ENCODE measurements around the gene SLC2A4RG. TPM values are rescaled to one million over a fixed set of nuclear protein-coding genes. Genes with fewer than 3 reads are reported as not detected.

Gene SLC2A4RG
- total and polyA plus RNA-seq, 8 donors = 25.8 to 67.1 (median 33.4) TPM

DNA sequence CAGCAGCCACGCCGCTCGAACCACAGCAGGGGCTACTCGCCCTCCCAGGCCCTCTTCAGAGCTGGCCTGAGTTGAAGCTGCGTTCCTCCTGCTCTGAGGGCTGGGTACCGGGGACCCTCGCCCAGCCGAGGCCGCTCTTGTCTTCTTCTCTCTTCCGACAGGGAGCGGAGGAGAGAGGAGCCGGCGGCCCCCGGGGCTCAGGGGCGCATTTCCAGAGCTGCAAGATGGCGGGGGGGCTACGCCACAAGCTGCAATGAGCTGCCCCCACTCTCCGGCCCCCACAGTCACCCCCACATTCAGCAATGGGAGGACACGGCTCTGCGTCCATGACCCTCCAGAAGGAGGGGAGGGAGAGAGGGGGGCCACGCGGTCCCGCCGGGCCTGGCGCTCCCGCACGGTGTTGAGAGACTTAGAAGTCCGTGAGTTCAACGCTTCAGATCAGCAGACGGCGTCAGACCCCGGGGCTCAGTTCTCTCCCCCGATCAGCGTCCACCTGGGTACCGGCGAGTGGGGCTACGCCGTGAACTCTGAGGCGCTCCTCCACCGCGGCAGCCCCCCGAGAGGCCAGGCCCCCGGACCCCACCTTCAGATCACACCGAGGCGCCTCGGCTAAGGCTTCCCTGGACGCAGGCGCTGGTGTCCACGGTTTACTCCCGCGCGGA, 31.6 kb downstream of the SLC2A4RG start:
- ATAC-seq (no peak), FAIRE-seq (no peak), DNase-seq (peak in 1 of 6 donors; percentile 51)
- TF ChIP-seq, protein P1, sequence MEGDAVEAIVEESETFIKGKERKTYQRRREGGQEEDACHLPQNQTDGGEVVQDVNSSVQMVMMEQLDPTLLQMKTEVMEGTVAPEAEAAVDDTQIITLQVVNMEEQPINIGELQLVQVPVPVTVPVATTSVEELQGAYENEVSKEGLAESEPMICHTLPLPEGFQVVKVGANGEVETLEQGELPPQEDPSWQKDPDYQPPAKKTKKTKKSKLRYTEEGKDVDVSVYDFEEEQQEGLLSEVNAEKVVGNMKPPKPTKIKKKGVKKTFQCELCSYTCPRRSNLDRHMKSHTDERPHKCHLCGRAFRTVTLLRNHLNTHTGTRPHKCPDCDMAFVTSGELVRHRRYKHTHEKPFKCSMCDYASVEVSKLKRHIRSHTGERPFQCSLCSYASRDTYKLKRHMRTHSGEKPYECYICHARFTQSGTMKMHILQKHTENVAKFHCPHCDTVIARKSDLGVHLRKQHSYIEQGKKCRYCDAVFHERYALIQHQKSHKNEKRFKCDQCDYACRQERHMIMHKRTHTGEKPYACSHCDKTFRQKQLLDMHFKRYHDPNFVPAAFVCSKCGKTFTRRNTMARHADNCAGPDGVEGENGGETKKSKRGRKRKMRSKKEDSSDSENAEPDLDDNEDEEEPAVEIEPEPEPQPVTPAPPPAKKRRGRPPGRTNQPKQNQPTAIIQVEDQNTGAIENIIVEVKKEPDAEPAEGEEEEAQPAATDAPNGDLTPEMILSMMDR (IDR thresholded peaks at IDR 0.05) = no peak
- intact Hi-C loops (cut with DNase I) = no loop called here
- 89 to 92% methylated on average over 49 to 52 of the region's 52 CpGs for WGBS, 2 donors
- Histone ChIP-seq H3K27ac (no peak overlapping the region), H3K4me3 (no peak overlapping the region), H3K4me1 (peaks cover 0 to 2% (median 0%) of the 10 kb centered on the region in 3 donors), H3K9me3 (no peaks in the 10 kb centered on the region), H3K36me3 (no peaks in the 10 kb centered on the region), H3K27me3 (no peaks in the 10 kb centered on the region)

DNA sequence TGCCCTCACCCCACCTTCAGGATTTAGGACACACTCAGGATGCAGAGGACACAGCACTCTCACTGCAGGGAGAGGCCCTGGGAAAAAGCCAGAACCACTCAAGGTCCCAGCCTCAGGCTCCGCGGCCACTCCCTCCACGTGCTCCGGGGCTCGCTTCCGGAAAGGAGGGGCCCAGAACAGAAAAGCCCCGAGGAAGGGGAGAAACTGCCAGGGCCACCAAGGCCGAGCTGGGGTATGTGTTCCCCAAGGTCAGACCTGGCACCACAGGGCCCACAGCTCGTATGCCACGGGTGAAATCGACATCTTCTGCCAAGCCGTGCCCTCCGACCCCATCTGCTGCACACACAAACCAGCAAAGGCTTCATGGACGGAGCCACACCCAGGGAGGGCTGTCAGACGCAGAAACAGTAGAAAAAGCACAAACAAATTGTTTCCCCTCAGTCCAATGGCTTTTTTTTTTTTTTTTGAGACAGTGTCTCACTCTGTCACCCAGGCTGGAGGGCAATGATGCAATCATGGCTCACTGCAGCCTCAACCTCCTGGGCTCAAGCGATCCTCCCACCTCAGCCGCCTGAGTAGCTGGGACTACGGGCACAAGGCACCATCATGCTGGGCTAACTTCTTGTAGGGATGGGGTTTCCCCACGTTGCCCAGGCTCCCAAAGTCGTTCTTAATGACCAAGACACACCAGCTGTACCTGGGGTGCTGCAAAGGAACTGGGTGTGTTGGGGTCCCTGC, 33.4 kb downstream of the SLC2A4RG start:
- 59 to 71% methylated on average over 20 of the region's 20 CpGs for WGBS, 2 donors

DNA sequence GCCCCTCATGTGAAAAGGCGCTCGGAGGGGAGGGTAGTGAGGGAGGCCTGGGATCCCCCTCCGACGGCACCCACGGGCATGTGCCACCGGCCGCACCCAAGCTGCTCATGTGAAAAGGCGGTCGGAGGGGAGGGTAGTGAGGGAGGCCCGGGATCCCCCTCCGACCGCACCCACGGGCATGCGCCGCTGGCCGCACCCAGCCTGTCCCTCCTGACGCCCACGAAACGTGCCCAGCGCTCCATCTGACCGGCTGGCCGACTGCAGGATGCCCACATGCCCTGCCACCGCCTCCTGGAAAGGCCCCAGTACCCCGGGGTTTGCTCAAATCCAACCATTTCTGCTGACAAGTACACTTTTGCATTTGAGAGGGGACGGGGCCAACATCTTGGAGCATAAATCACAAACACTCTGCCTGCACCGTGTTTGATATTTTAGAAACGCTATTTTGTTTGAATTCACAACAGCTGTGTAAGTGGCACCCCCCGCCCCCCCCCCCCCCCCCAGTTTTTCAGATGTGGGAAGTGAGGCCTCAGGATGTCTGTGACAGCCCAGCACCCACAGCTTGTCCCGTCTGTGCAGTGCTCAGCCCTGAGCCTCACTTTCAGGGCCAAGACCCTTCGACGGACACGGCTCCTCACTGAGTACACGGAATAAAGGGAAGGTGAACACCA, 34.1 kb downstream of the SLC2A4RG start:
- H3K36me3 ChIP-seq = no peaks in the 10 kb centered on the region
- DNase-seq (no peak), ATAC-seq (no peak), FAIRE-seq (no peak)
- peaks cover 0 to 2% (median 0%) of the 10 kb centered on the region in 3 donors for H3K4me1 ChIP-seq
- intact Hi-C loops (cut with DNase I) = no loop called here
- TF ChIP-seq, protein P1 (IDR thresholded peaks at IDR 0.05) = no peak
- no peak overlapping the region for H3K27ac ChIP-seq
- no peaks in the 10 kb centered on the region for H3K9me3 ChIP-seq
- WGBS, 2 donors = 86 to 87% methylated on average over 33 of the region's 33 CpGs
- H3K27me3 ChIP-seq = no peaks in the 10 kb centered on the region
- no peak overlapping the region for H3K4me3 ChIP-seq

More for the DNA sequence above, 33.4 kb downstream of the SLC2A4RG start:
- TF ChIP-seq, protein P1 (IDR thresholded peaks at IDR 0.05) = no peak
- intact Hi-C loops (cut with DNase I) = no loop called here
- Histone ChIP-seq H3K27ac (no peak overlapping the region), H3K27me3 (no peaks in the 10 kb centered on the region), H3K4me1 (peaks cover 0 to 2% (median 0%) of the 10 kb centered on the region in 3 donors), H3K36me3 (no peaks in the 10 kb centered on the region), H3K9me3 (no peaks in the 10 kb centered on the region), H3K4me3 (no peak overlapping the region)
- FAIRE-seq (no peak), ATAC-seq (peak in 2 of 4 donors; percentile 30 to 67), DNase-seq (peak in 1 of 6 donors; percentile 41)

DNA sequence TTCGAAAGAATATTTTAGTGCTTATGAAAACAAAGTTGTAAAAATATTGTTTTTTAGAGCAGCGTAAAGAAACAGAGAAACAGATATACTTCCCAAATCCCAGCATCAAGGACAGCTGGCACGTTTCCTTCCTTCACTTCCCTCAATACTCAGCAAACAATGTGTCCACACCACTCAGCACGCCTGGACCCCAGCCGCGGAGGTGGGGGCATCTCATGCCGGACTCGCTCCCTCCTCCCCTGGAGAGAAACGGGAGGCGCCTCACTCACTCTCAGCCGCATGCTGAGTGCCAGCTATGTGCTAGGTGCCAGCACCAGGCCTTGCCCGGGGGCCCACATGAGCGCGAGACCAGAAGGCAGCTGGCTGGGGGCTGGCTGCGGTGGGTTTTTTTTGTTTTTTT, 34.7 kb downstream of the SLC2A4RG start:
- FAIRE-seq = no peak

More for the DNA sequence above, 34.7 kb downstream of the SLC2A4RG start:
- Histone ChIP-seq H3K4me1 (peaks cover 0 to 2% (median 0%) of the 10 kb centered on the region in 3 donors), H3K9me3 (no peaks in the 10 kb centered on the region), H3K4me3 (no peak overlapping the region), H3K27me3 (no peaks in the 10 kb centered on the region), H3K27ac (no peak overlapping the region), H3K36me3 (no peaks in the 10 kb centered on the region)
- intact Hi-C loops (cut with DNase I) = no loop called here
- DNase-seq (no peak), ATAC-seq (peak in 1 of 4 donors; percentile 23)
- WGBS, 2 donors = 75 to 82% methylated on average over 15 of the region's 15 CpGs
- TF ChIP-seq, protein P1 (IDR thresholded peaks at IDR 0.05) = no peak

Data from pancreas (tissue), 10 donors.